Neural cell (in vitro differentiated cells): ENCODE measurements around the gene AOX1.

ENCODE experiments used
- EP300 ChIP-seq: fragments of 450-650 bp; conservative IDR thresholded peaks from 2 replicates; pipeline ENCODE4 v1.6.1; 2014; ENCODE audit warnings: antibody characterized with exemption, mild to moderate bottlenecking, moderate library complexity; ENCODE audit not compliant: poor library complexity, severe bottlenecking
- EZH2 ChIP-seq: fragments of 200-600, 300-800 bp; shearing (Covaris generic), sonication (generic); IDR thresholded peaks from 2 replicates; pipeline ENCODE4 v1.6.1; 2014; ENCODE audit warnings: antibody characterized with exemption, low read length, borderline replicate concordance, mild to moderate bottlenecking; ENCODE audit not compliant: insufficient read depth, poor library complexity, severe bottlenecking
- SMC3 ChIP-seq: fragments of 450-650 bp; conservative IDR thresholded peaks from 2 replicates; pipeline ENCODE4 v1.6.1; 2014; ENCODE audit warnings: antibody characterized with exemption, mild to moderate bottlenecking, moderate library complexity; ENCODE audit not compliant: poor library complexity
- TAF1 ChIP-seq: IDR thresholded peaks from 2 replicates; pipeline ENCODE4 v1.6.1; 2012; ENCODE audit warnings: low read depth
- TF ChIP-seq, protein P1 (sequence below): fragments of 450-650 bp; IDR thresholded peaks from 2 replicates; pipeline ENCODE4 v1.5.1; 2014; ENCODE audit warnings: antibody characterized with exemption, mild to moderate bottlenecking, moderate library complexity; ENCODE audit not compliant: poor library complexity, severe bottlenecking

DNA sequence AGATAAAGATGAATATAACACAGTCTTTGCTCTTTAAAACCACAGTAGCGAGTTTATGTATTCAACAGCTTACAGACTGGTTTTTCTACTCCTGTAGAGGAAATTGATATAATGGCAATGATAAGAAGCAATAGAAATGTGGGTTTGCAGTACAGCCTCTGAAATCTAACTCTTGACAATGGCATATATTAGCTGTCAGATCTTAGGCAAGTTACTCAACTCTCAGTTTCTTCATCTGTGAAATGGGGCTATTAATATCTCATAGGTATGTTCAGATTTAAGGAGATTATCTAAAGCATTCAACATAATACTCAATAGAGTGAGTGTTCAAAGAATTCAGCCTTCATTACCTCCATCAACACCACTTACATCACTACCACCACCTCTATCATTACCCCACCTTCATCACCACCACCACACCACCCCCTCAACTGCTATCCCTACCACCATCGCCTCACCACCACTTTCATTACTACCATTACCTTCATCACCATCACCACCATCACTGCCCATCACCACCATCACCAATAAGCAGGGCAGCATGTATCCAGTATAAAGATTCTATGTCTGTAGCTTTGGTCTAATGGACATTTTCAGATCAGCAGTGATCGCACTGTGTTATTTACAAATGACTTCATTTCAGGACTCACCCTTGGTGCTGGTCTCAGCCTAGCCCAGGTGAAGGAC is 22.7 kb downstream of the AOX1 start:
- TF ChIP-seq, protein P1, sequence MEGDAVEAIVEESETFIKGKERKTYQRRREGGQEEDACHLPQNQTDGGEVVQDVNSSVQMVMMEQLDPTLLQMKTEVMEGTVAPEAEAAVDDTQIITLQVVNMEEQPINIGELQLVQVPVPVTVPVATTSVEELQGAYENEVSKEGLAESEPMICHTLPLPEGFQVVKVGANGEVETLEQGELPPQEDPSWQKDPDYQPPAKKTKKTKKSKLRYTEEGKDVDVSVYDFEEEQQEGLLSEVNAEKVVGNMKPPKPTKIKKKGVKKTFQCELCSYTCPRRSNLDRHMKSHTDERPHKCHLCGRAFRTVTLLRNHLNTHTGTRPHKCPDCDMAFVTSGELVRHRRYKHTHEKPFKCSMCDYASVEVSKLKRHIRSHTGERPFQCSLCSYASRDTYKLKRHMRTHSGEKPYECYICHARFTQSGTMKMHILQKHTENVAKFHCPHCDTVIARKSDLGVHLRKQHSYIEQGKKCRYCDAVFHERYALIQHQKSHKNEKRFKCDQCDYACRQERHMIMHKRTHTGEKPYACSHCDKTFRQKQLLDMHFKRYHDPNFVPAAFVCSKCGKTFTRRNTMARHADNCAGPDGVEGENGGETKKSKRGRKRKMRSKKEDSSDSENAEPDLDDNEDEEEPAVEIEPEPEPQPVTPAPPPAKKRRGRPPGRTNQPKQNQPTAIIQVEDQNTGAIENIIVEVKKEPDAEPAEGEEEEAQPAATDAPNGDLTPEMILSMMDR = no peak
- no peak for TF ChIP-seq EP300
- no peak for TF ChIP-seq TAF1
- TF ChIP-seq SMC3 = no peak
- no peak for TF ChIP-seq EZH2
